Chondrocyte (in vitro differentiated cells): ENCODE data around the gene ACP1. TPM values are rescaled to one million over a fixed set of nuclear protein-coding genes. Genes with fewer than 3 reads are reported as not detected.

Experiments
- total RNA-seq: library from RNA; stranded (reverse); gene quantifications from 3 replicates; pipeline ENCODE4 v1.2.1, GENCODE V29; 2021

ACP1 gene
- total RNA-seq, 1 donor from 2014 or later, result 79.6 TPM

Other genes starting within 250 kb of the ACP1 start
- gene FAM110C, start 218.4 kb upstream of the ACP1 start, total RNA-seq, result 0.22 to 1.7 TPM (median 1.3 TPM) in 3 replicates
- 33.7 to 52.9 TPM (median 36.1 TPM) in 3 replicates for gene SH3YL1, start 915 bp upstream of the ACP1 start, total RNA-seq
- gene ALKAL2, start 23.1 kb downstream of the ACP1 start, total RNA-seq, result 150 to 164 TPM (median 154 TPM) in 3 replicates